Stimulated activated CD4-positive, alpha-beta T cell treated with anti-CD3 and anti-CD28 coated beads, Interleukin-2, amount 100 ng/mL, for 4 hours (primary cell): Measurements from ENCODE around the gene GXYLT2.

Experiments
- DNase-seq: peaks from one replicate; pipeline ENCODE4 v3.0.0-alpha.2; 2020; ENCODE audit warnings: low read depth

GXYLT2 gene

GRCh38 chr3:72887705-72888545 is at the start of gene GXYLT2:
Gene GXYLT2, plus strand, starts transcription at chr3:72888046. Its CDS starts 188 bp downstream, at chr3:72888234.
- DNase-seq, result peak; percentile 4

GRCh38 chr3:72839057-72839456 is 48.8 kb upstream of the GXYLT2 start:
- no peak for DNase-seq

- no peak for DNase-seq
These were observed 43.3 kb upstream of the GXYLT2 start for GRCh38 chr3:72844436-72844993.

- no peak for DNase-seq
These were observed 41.7 kb upstream of the GXYLT2 start for GRCh38 chr3:72846166-72846565.

- no peak for DNase-seq
These were observed 40.6 kb upstream of the GXYLT2 start for GRCh38 chr3:72847282-72847681.

GRCh38 chr3:72847751-72848702 is 39.8 kb upstream of the GXYLT2 start, which contains the start of gene SHQ1:
Gene SHQ1, minus strand, starts transcription at chr3:72848445. Its CDS starts 105 bp downstream, at chr3:72848340.
- peak; percentile 95 for DNase-seq

- DNase-seq, result no peak
These were observed 39.2 kb upstream of the GXYLT2 start for GRCh38 chr3:72848703-72849081.

GRCh38 chr3:72855001-72855400 is 32.8 kb upstream of the GXYLT2 start:
- DNase-seq, result no peak

- DNase-seq, result no peak
These were observed 27.8 kb upstream of the GXYLT2 start for GRCh38 chr3:72860053-72860452.

GRCh38 chr3:72860846-72861245 is 27.0 kb upstream of the GXYLT2 start:
- DNase-seq, result no peak

- DNase-seq, result no peak
These were observed 25.3 kb upstream of the GXYLT2 start for GRCh38 chr3:72862314-72863090.

- no peak for DNase-seq
These were observed 15.7 kb upstream of the GXYLT2 start for GRCh38 chr3:72872183-72872582.

- no peak for DNase-seq
These were observed 522 bp upstream of the GXYLT2 start for GRCh38 chr3:72887343-72887704.

- no peak for DNase-seq
These were observed 882 bp downstream of the GXYLT2 start for GRCh38 chr3:72888546-72889309.

- DNase-seq, result no peak
These were observed 1.7 kb downstream of the GXYLT2 start for GRCh38 chr3:72889310-72890165.

GRCh38 chr3:72890166-72890925 is 2.5 kb downstream of the GXYLT2 start:
- no peak for DNase-seq

- DNase-seq, result no peak
These were observed 3.4 kb downstream of the GXYLT2 start for GRCh38 chr3:72891053-72891855.

- no peak for DNase-seq
These were observed 4.4 kb downstream of the GXYLT2 start for GRCh38 chr3:72892081-72892775.
